Liver (tissue), 9 donors: ENCODE measurements around the gene SUPT4H1. TPM values are rescaled to one million over a fixed set of nuclear protein-coding genes. Genes with fewer than 3 reads are reported as not detected.
A peak's percentile ranks its signal among the peaks of the same experiment; 100 is the strongest.

ENCODE experiments used
- DNase-seq: peaks from one replicate; pipeline ENCODE4 v3.0.0-alpha.2; 2017; ENCODE audit warnings: low spot score
- H3K27ac ChIP-seq, 2 donors: one replicate each; pipeline ENCODE4 v1.7.0; 2013; ENCODE audit warnings: inconsistent platforms in 2 of 2, low read length in 2 of 2, control low read depth in 1 of 2, low read depth in 1 of 2, mild to moderate bottlenecking in 1 of 2
- H3K27me3 ChIP-seq, 4 donors: one replicate each; pipeline versions ENCODE4 v1.6.1 to v1.7.0; 2013; ENCODE audit warnings: low read length in 3 of 4, inconsistent platforms in 1 of 4, mild to moderate bottlenecking in 1 of 4, moderate library complexity in 1 of 4; ENCODE audit not compliant: control insufficient read depth in 4 of 4, insufficient read depth in 4 of 4
- H3K36me3 ChIP-seq, 4 donors: one replicate each; pipeline versions ENCODE4 v1.6.1 to v1.7.0; 2013; ENCODE audit warnings: low read length in 3 of 4, mild to moderate bottlenecking in 3 of 4, low read depth in 1 of 4, moderate library complexity in 1 of 4; ENCODE audit not compliant: control insufficient read depth in 4 of 4, insufficient read depth in 3 of 4
- H3K4me1 ChIP-seq, 4 donors: one replicate each; pipeline versions ENCODE4 v1.6.1 to v1.7.0; 2013; ENCODE audit warnings: low read length in 3 of 4, mild to moderate bottlenecking in 3 of 4, moderate library complexity in 1 of 4; ENCODE audit not compliant: control insufficient read depth in 4 of 4, insufficient read depth in 4 of 4
- H3K4me3 ChIP-seq, 3 donors: one replicate each; pipeline versions ENCODE4 v1.6.1 to v1.7.0; 2013; ENCODE audit warnings: low read length in 3 of 3, control low read depth in 1 of 3, low read depth in 1 of 3, mild to moderate bottlenecking in 1 of 3
- H3K9ac ChIP-seq, 2 donors: one replicate each; pipeline ENCODE4 v1.7.0; 2013; ENCODE audit warnings: low read length in 2 of 2, mild to moderate bottlenecking in 2 of 2, moderate library complexity in 2 of 2, control low read depth in 1 of 2, low read depth in 1 of 2
- H3K9me3 ChIP-seq, 4 donors: one replicate each; pipeline versions ENCODE4 v1.6.1 to v1.7.0; 2013; ENCODE audit warnings: low read length in 3 of 4; ENCODE audit not compliant: control insufficient read depth in 4 of 4
- EGR1 ChIP-seq, 2 donors: IDR thresholded peaks; 2 replicates each; pipeline ENCODE4 v1.6.1; 2016 to 2018; ENCODE audit warnings: antibody characterized with exemption in 2 of 2, low read depth in 2 of 2
- GABPA ChIP-seq, 2 donors: IDR thresholded peaks in 1 of 2; conservative IDR thresholded peaks in 1 of 2; 2 replicates each; pipeline ENCODE4 v1.6.1; 2016; ENCODE audit warnings: antibody characterized with exemption in 2 of 2, mild to moderate bottlenecking in 1 of 2, moderate library complexity in 1 of 2
- MAX ChIP-seq: IDR thresholded peaks from 2 replicates; pipeline ENCODE4 v1.6.1; 2016; ENCODE audit warnings: antibody characterized with exemption
- NR2F2 ChIP-seq: IDR thresholded peaks from 2 replicates; pipeline ENCODE4 v1.6.1; 2016; ENCODE audit warnings: antibody characterized with exemption
- REST ChIP-seq: IDR thresholded peaks from 2 replicates; pipeline ENCODE4 v1.6.1; 2016; ENCODE audit warnings: antibody characterized with exemption, mild to moderate bottlenecking
- TAF1 ChIP-seq: conservative IDR thresholded peaks from 2 replicates; pipeline ENCODE4 v1.6.1; 2016; ENCODE audit warnings: antibody characterized with exemption, mild to moderate bottlenecking
- YY1 ChIP-seq: IDR thresholded peaks from 2 replicates; pipeline ENCODE4 v1.6.1; 2016; ENCODE audit warnings: antibody characterized with exemption, mild to moderate bottlenecking
- WGBS: extraction: QIAGEN DNeasy Blood & Tissue Kit; methylation state at CpG from one replicate; pipeline ENCODE4 v1.1.7; 2013; 5-methylcytosine and 5-hydroxymethylcytosine counted together
- polyA plus RNA-seq, 2 donors: library from polyadenylated mRNA; stranded (reverse) in 1 of 2; unstranded in 1 of 2; fragments of 200-250 nt in 1 of 2; fragments of >200 nt in 1 of 2; fragmentation: Nextera tagmentation in 1 of 2; extraction: Ambion mirVana in 1 of 2; gene quantifications; one replicate each; pipeline versions ENCODE4 v1.2.1 to v1.2.3, GENCODE V29; 2013 to 2015
- total RNA-seq, 2 donors: library from RNA; depleted of rRNA; stranded (reverse); fragments of >200 nt; gene quantifications; one replicate each; pipeline ENCODE4 v1.2.3, GENCODE V29; 2014
- TF ChIP-seq, protein P1 (sequence below): IDR thresholded peaks from 2 replicates; pipeline ENCODE4 v1.6.1; 2016; ENCODE audit warnings: antibody characterized with exemption
- donor health status: healthy.
- donor health status: healthy.
- donor health status: healthy.
- donor health status: healthy.
- donor health status: healthy.

SUPT4H1 gene
- total and polyA plus RNA-seq, 4 donors, result 23.3 to 59.1 (median 40.4) TPM

DNA sequence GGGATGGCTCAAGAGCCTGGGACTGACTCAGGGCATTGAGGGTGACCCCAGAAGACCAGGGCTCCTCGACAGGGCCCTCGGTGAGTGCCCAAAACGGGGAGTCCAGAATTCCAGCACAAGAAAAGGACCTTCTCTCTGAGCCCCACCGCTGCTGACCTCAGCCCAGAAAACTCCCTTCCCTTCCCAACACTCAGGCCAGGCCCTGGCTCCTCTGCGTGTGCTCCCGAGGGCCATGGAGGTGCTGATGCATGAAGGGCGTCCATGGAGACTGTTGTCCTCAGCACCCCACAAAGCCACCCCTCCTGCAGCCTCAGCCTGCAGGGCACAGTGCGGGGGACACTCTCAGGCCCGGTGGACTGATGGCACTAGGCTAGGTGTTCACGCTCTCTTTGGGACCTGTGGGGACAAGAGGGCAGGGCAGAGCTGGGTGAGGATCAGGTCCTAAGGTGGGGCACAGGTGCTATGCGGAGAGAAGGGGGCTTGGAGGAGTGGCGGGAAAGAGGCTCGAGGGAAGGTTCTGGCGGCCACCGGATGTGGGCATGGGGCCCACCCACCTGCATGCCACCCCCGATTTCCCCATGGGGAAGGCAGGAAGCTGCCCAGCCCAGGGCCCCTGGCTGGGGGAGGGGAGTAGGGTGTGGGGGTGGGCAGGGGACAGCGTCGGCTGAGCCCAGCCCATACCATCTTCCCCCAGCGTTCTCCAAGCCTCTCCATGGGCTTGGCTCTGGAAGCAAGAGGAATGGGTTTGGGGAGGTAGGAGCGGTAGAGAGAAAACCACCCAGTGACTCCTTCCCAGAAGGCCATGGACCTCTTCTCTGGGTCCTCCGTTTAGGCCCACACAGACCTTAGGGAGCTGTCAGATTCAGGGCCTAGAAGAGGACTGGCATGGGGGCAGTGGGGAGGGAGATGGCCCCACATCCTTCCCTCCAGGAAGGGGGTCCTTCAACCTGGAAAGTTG, 18.9 kb downstream of the SUPT4H1 start:
- peak overlapping the region in 2 of 3 donors; percentile 28 to 41 for H3K4me3 ChIP-seq
- WGBS, result 73% methylated on average over 21 of the region's 21 CpGs
- peak overlapping the region; percentile 81 to 85 for H3K27ac ChIP-seq
- no peak overlapping the region for H3K9ac ChIP-seq
- DNase-seq, result no peak
- peaks cover 0 to 3% (median 0%) of the 10 kb centered on the region in 4 donors for H3K4me1 ChIP-seq
- no peaks in the 10 kb centered on the region for H3K27me3 ChIP-seq
- no peaks in the 10 kb centered on the region for H3K36me3 ChIP-seq
- TF ChIP-seq TAF1 (no peak), NR2F2 (no peak), GABPA (IDR thresholded peaks at IDR 0.05 in 1 of 2, conservative IDR thresholded peaks at IDR 0.05 in 1 of 2) (no peak), YY1 (no peak), MAX (no peak)
- TF ChIP-seq, protein P1, sequence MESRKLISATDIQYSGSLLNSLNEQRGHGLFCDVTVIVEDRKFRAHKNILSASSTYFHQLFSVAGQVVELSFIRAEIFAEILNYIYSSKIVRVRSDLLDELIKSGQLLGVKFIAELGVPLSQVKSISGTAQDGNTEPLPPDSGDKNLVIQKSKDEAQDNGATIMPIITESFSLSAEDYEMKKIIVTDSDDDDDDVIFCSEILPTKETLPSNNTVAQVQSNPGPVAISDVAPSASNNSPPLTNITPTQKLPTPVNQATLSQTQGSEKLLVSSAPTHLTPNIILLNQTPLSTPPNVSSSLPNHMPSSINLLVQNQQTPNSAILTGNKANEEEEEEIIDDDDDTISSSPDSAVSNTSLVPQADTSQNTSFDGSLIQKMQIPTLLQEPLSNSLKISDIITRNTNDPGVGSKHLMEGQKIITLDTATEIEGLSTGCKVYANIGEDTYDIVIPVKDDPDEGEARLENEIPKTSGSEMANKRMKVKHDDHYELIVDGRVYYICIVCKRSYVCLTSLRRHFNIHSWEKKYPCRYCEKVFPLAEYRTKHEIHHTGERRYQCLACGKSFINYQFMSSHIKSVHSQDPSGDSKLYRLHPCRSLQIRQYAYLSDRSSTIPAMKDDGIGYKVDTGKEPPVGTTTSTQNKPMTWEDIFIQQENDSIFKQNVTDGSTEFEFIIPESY, result no peak
- H3K9me3 ChIP-seq, result no peaks in the 10 kb centered on the region

DNA sequence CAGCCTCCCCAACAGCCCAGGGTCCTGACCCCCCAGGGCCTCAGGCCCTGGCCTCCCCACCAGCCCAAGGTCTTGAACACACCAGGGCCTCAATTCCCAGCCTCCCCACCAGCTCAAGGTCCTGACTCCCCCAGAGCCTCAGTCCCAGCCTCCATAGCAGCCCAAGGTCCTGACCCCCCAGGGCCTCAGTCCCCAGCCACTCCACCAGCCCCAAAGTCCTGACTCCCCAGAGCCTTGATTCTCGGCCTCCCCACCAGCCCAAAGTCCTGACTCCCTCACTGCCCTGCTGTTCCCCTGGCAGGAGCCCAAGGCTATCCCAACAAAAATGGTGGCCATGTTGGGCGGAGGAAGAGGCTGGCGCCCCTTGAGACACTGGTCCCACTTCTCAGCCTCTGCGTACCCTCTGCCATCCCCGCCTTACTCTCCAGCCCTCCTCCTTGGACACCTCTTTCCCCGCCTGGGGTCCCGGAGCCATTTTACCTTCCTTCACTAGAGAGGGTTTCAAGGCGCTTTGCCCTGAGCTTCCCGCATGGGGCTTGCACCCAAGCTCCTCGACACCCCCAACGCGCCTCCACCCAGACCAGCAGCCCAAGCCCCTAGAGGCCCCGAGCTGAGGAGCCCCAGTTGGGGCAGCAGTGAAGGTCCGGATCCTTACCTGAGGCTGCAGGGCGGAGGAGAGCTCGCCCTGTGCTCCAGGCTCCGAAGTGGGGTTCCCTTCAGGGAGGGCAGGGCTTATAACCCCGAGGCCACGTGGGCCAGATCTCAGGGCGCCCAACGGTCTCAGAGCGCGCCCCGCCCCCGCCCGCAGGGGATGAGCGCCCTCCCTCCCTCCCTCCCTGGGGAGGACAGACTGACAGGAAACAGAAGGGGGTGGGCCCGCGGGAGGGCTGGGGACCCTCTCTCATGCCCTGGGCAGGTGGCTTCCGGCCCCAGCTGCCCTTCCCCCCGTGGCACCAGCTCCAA, 19.9 kb downstream of the SUPT4H1 start:
- Histone ChIP-seq H3K27me3 (no peaks in the 10 kb centered on the region), H3K36me3 (no peaks in the 10 kb centered on the region), H3K4me3 (peak overlapping the region; percentile 33 to 64 (median 44)), H3K9ac (peak overlapping the region; percentile 53 to 75), H3K4me1 (peaks cover 0 to 3% (median 0%) of the 10 kb centered on the region in 4 donors), H3K27ac (peak overlapping the region; percentile 81 to 86), H3K9me3 (no peaks in the 10 kb centered on the region)
- DNase-seq, result peak; percentile 85
- TF ChIP-seq REST (peak; percentile 17), TAF1 (peak; percentile 75), NR2F2 (no peak), EGR1 (IDR thresholded peaks at IDR 0.05; ENCODE audit: low read depth in 2 of 2) (no peak)
- TF ChIP-seq, protein P1, result no peak
- 71% methylated on average over 31 of the region's 31 CpGs for whole genome bisulfite sequencing
